Neural progenitor cell (in vitro differentiated cells): Measurements from ENCODE around the gene PHKG2. TPM values are rescaled to one million over a fixed set of nuclear protein-coding genes. Genes with fewer than 3 reads are reported as not detected.

Experiments used
- DNase-seq: peaks from one replicate; pipeline ENCODE4 v3.0.0-alpha.2; 2016; ENCODE audit warnings: low spot score
- H2AFZ ChIP-seq: fragments of 200-600 bp; sonication (generic); replicated peaks from 2 replicates; pipeline ENCODE4 v1.6.1; 2016; ENCODE audit warnings: antibody characterized with exemption
- H3F3A ChIP-seq: fragments of 200-600 bp; sonication (generic); 2 replicates; pipeline ENCODE4 v1.6.1; 2016; ENCODE audit warnings: antibody characterized with exemption, low read depth
- H3K27ac ChIP-seq: fragments of 200-600 bp; sonication (generic); 2 replicates; pipeline ENCODE4 v1.5.1; 2016; ENCODE audit warnings: mild to moderate bottlenecking
- H3K27me3 ChIP-seq: fragments of 200-600 bp; sonication (generic); 2 replicates; pipeline ENCODE4 v1.6.1; 2016; ENCODE audit warnings: mild to moderate bottlenecking, moderate library complexity
- H3K36me3 ChIP-seq: fragments of 200-600 bp; sonication (generic); 2 replicates; pipeline ENCODE4 v1.5.1; 2016
- H3K4me1 ChIP-seq: fragments of 200-600 bp; sonication (generic); 2 replicates; pipeline ENCODE4 v1.6.1; 2016; ENCODE audit warnings: mixed run types
- H3K4me2 ChIP-seq: fragments of 200-600 bp; sonication (generic); 2 replicates; pipeline ENCODE4 v1.6.1; 2016
- H3K4me3 ChIP-seq: fragments of 200-600 bp; sonication (generic); 2 replicates; pipeline ENCODE4 v1.5.1; 2016
- H3K79me2 ChIP-seq: fragments of 200-600 bp; sonication (generic); 2 replicates; pipeline ENCODE4 v1.6.1; 2016; ENCODE audit warnings: low read depth
- H3K9ac ChIP-seq: fragments of 200-600 bp; sonication (generic); 2 replicates; pipeline ENCODE4 v1.6.1; 2016
- H3K9me3 ChIP-seq: fragments of 200-600 bp; sonication (generic); 2 replicates; pipeline ENCODE4 v1.5.1; 2016; ENCODE audit warnings: low read depth
- H4K20me1 ChIP-seq: fragments of 200-600 bp; sonication (generic); 2 replicates; pipeline ENCODE4 v1.6.1; 2016; ENCODE audit warnings: low read depth
- H3K27ac Mint-ChIP-seq: 3 replicates; pipeline ENCODE4 v1.8.0; 2021; ENCODE audit warnings: mixed read lengths
- H3K27me3 Mint-ChIP-seq: 2 replicates; pipeline ENCODE4 v1.8.0; 2022; ENCODE audit warnings: low read depth, mild to moderate bottlenecking, inconsistent platforms, moderate library complexity, mixed read lengths; ENCODE audit not compliant: insufficient read depth
- H3K36me3 Mint-ChIP-seq: 3 replicates; pipeline ENCODE4 v1.8.0; 2021; ENCODE audit warnings: mixed read lengths
- H3K4me1 Mint-ChIP-seq: 3 replicates; pipeline ENCODE4 v1.8.0; 2021; ENCODE audit warnings: mixed read lengths
- H3K4me3 Mint-ChIP-seq: 3 replicates; pipeline ENCODE4 v1.8.0; 2021; ENCODE audit warnings: mild to moderate bottlenecking, moderate library complexity, mixed read lengths
- H3K9me3 Mint-ChIP-seq: 3 replicates; pipeline ENCODE4 v1.8.0; 2020; ENCODE audit warnings: mixed read lengths
- CTCF ChIP-seq: fragments of 200-600 bp; sonication (generic); IDR thresholded peaks from 2 replicates; pipeline ENCODE4 v1.5.1; 2017; ENCODE audit warnings: antibody characterized with exemption, mild to moderate bottlenecking
- EZH2 ChIP-seq: fragments of 200-600 bp; sonication (generic); IDR thresholded peaks from 2 replicates; pipeline ENCODE4 v1.6.1; 2017; ENCODE audit warnings: antibody characterized with exemption, mild to moderate bottlenecking, moderate library complexity
- EZH2phosphoT487 ChIP-seq: fragments of 200-600 bp; sonication (generic); IDR thresholded peaks from 2 replicates; pipeline ENCODE4 v1.6.1; 2017; ENCODE audit warnings: antibody characterized with exemption
- total RNA-seq: library from RNA; depleted of rRNA; stranded (reverse); fragments of >200 nt; gene quantifications from 2 replicates; pipeline ENCODE4 v1.2.3, GENCODE V29; 2015; ENCODE audit warnings: low replicate concordance

Gene PHKG2
- total RNA-seq, 1 donor from 2014 or later: 20.2 TPM

GRCh38 chr16:30736995-30737793, 11.0 kb upstream of the PHKG2 start:
- no peaks in the 10 kb centered on the region for H3K4me1 ChIP-seq
- H3K9me3 Mint-ChIP-seq: no peaks in the 10 kb centered on the region
- no peak overlapping the region for H3K4me3 ChIP-seq
- no peak overlapping the region for H3K27ac ChIP-seq
- no peaks in the 10 kb centered on the region for H3F3A ChIP-seq
- DNase-seq: no peak
- H3K9me3 ChIP-seq: no peaks in the 10 kb centered on the region
- no peaks in the 10 kb centered on the region for H4K20me1 ChIP-seq
- no peak for TF ChIP-seq EZH2
- no peak for TF ChIP-seq EZH2phosphoT487
- no peak for TF ChIP-seq CTCF
- no peaks in the 10 kb centered on the region for H3K79me2 ChIP-seq
- no peak overlapping the region for H3K27ac Mint-ChIP-seq
- no peak overlapping the region for H3K4me3 Mint-ChIP-seq
- no peaks in the 10 kb centered on the region for H3K27me3 ChIP-seq
- H2AFZ ChIP-seq: no peak overlapping the region
- H3K36me3 Mint-ChIP-seq: peaks cover 34% of the 10 kb centered on the region
- H3K27me3 Mint-ChIP-seq: no peaks in the 10 kb centered on the region
- no peak overlapping the region for H3K4me2 ChIP-seq
- H3K9ac ChIP-seq: no peak overlapping the region
- no peaks in the 10 kb centered on the region for H3K4me1 Mint-ChIP-seq
- no peaks in the 10 kb centered on the region for H3K36me3 ChIP-seq

- Mint-ChIP-seq H3K9me3 (no peaks in the 10 kb centered on the region), H3K4me3 (no peak overlapping the region), H3K27me3 (no peaks in the 10 kb centered on the region), H3K36me3 (peaks cover 32% of the 10 kb centered on the region), H3K27ac (no peak overlapping the region), H3K4me1 (no peaks in the 10 kb centered on the region)
- H4K20me1 ChIP-seq: no peaks in the 10 kb centered on the region
- no peak overlapping the region for H3K4me2 ChIP-seq
- no peak for DNase-seq
- H3K79me2 ChIP-seq: no peaks in the 10 kb centered on the region
- no peaks in the 10 kb centered on the region for H3K36me3 ChIP-seq
- no peaks in the 10 kb centered on the region for H3K4me1 ChIP-seq
- no peaks in the 10 kb centered on the region for H3K27me3 ChIP-seq
- H3K9ac ChIP-seq: no peak overlapping the region
- H3K9me3 ChIP-seq: no peaks in the 10 kb centered on the region
- H2AFZ ChIP-seq: no peak overlapping the region
- H3K27ac ChIP-seq: no peak overlapping the region
- no peaks in the 10 kb centered on the region for H3F3A ChIP-seq
- H3K4me3 ChIP-seq: no peak overlapping the region
- TF ChIP-seq EZH2phosphoT487: no peak
- TF ChIP-seq CTCF: no peak
- TF ChIP-seq EZH2: no peak
Observed at GRCh38 chr16:30737794-30738648, 10.2 kb upstream of the PHKG2 start.

GRCh38 chr16:30738984-30739951, 9.0 kb upstream of the PHKG2 start:
- Histone ChIP-seq H3K4me3 (no peak overlapping the region), H3K4me2 (no peak overlapping the region), H3K27me3 (no peaks in the 10 kb centered on the region), H4K20me1 (no peaks in the 10 kb centered on the region), H3K27ac (no peak overlapping the region), H3K9me3 (no peaks in the 10 kb centered on the region), H3K79me2 (no peaks in the 10 kb centered on the region), H3K36me3 (no peaks in the 10 kb centered on the region), H3K4me1 (no peaks in the 10 kb centered on the region), H2AFZ (no peak overlapping the region), H3K9ac (no peak overlapping the region), H3F3A (no peaks in the 10 kb centered on the region)
- H3K4me3 Mint-ChIP-seq: no peak overlapping the region
- no peak for TF ChIP-seq CTCF
- no peak for TF ChIP-seq EZH2phosphoT487
- TF ChIP-seq EZH2: no peak
- H3K27ac Mint-ChIP-seq: no peak overlapping the region
- H3K27me3 Mint-ChIP-seq: peaks cover 2% of the 10 kb centered on the region
- no peak for DNase-seq
- peaks cover 26% of the 10 kb centered on the region for H3K36me3 Mint-ChIP-seq
- H3K4me1 Mint-ChIP-seq: no peaks in the 10 kb centered on the region
- H3K9me3 Mint-ChIP-seq: no peaks in the 10 kb centered on the region
